Breast epithelium (tissue), 4 donors: ENCODE data around the gene PRKG1. TPM values are rescaled to one million over a fixed set of nuclear protein-coding genes. Genes with fewer than 3 reads are reported as not detected.

Experiments used
- DNase-seq, 2 donors: peaks; one replicate each; pipeline ENCODE4 v3.0.0-alpha.2; 2019; ENCODE audit warnings: low spot score in 2 of 2
- H3K27ac ChIP-seq, 2 donors: fragments of 200-600 bp; sonication (generic) in 1 of 2; one replicate each; pipeline ENCODE4 v1.5.1; 2016 to 2019; ENCODE audit warnings: mild to moderate bottlenecking in 1 of 2
- H3K27me3 ChIP-seq, 2 donors: fragments of 200-600 bp; sonication (generic) in 1 of 2; one replicate each; pipeline versions ENCODE4 v1.5.1 to v1.6.0; 2017 to 2019; ENCODE audit warnings: control low read depth in 1 of 2, mild to moderate bottlenecking in 1 of 2
- H3K36me3 ChIP-seq: fragments of 200-600 bp; one replicate; pipeline ENCODE4 v1.5.1; 2019
- H3K4me1 ChIP-seq, 2 donors: fragments of 200-600 bp; sonication (generic); one replicate each; pipeline ENCODE4 v1.5.1; 2016 to 2019; ENCODE audit warnings: control low read depth in 1 of 2
- H3K4me3 ChIP-seq, 3 donors: fragments of 200-600 bp; sonication (generic); 1 replicate in 2 of 3; 2 replicates in 1 of 3; pipeline ENCODE4 v1.5.1; 2016 to 2019; ENCODE audit warnings: mild to moderate bottlenecking in 3 of 3, moderate library complexity in 2 of 3
- H3K9me3 ChIP-seq, 2 donors: fragments of 200-600 bp; sonication (generic) in 1 of 2; one replicate each; pipeline ENCODE4 v1.5.1; 2016 to 2019; ENCODE audit warnings: control low read depth in 1 of 2
- CTCF ChIP-seq, 3 donors: fragments of 450-650 bp; IDR thresholded peaks; one replicate each; pipeline ENCODE4 v1.5.1; 2016 to 2017; ENCODE audit warnings: antibody characterized with exemption in 3 of 3, mild to moderate bottlenecking in 3 of 3, moderate library complexity in 3 of 3
- POLR2A ChIP-seq: fragments of 450-650 bp; IDR thresholded peaks from one replicate; pipeline ENCODE4 v1.6.1; 2016; ENCODE audit warnings: antibody characterized with exemption, mild to moderate bottlenecking, moderate library complexity
- POLR2AphosphoS5 ChIP-seq, 3 donors: sonication (generic); formaldehyde crosslinking; IDR thresholded peaks; one replicate each; pipeline ENCODE4 v1.6.1; 2017; ENCODE audit warnings: antibody characterized with exemption in 3 of 3
- intact Hi-C: fragments of 100-400 bp; cut with DNase I; formaldehyde crosslinking; loops from one replicate; pipeline ENCODE4 v1.15.1; 2023; ENCODE audit warnings: low total_unique reads
- total RNA-seq, 3 donors: library from RNA; depleted of rRNA; stranded (reverse); fragments of >200 nt; gene quantifications; one replicate each; pipeline ENCODE4 v1.1.0, GENCODE V29; 2016

Gene PRKG1
- total RNA-seq, 3 donors from 2014 or later, result 10.9 to 36.9 (median 19.7) TPM

DNA sequence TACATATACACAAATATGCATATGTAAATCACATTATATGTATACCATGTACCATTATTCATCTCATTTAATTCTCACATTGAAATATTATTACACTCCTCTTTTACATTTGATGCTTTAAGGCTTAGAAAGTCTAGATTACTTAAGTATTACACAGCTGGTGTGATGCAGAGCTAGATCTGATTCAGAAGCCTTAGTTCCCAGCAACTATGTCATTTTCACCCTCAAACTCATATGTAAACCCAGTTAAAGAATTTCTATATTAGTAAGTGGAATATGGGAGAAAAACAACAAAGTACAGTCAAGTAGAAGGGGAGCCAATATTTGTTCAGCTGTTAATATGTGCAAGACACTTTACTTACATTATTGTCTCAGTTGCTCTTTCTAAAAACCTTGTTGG lies 699.4 kb downstream of the PRKG1 start:
- no peak for DNase-seq
- no peaks in the 10 kb centered on the region for H3K9me3 ChIP-seq
- no peaks in the 10 kb centered on the region for H3K27me3 ChIP-seq
- TF ChIP-seq POLR2A (no peak), POLR2AphosphoS5 (IDR thresholded peaks at IDR 0.05) (no peak), CTCF (IDR thresholded peaks at IDR 0.05) (no peak)
- no peak overlapping the region for H3K27ac ChIP-seq
- H3K36me3 ChIP-seq, result no peaks in the 10 kb centered on the region
- intact Hi-C loops, result no loop called here
- no peaks in the 10 kb centered on the region for H3K4me1 ChIP-seq
- no peak overlapping the region for H3K4me3 ChIP-seq

DNA sequence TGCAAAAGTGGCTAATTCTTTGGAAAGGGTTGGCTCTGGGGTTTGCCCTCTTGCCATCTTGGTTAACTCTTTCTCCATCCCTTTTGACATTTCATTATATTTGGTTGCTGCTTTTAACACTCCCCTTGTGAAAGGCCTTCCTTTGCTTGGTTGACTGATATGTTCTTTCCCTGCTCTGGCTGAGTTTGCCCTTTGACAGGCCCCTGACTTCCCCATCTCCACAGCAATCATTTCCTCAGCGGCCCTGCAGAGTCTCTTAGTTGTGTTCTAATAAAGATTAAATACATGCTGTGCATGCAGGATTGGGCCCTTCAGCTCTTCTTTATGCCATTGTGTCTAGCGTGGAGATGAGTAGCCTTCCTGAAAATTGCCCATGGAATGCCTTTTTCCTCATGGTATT lies 709.7 kb downstream of the PRKG1 start:
- Histone ChIP-seq H3K36me3 (no peaks in the 10 kb centered on the region), H3K27me3 (no peaks in the 10 kb centered on the region), H3K4me1 (no peaks in the 10 kb centered on the region), H3K27ac (no peak overlapping the region), H3K4me3 (no peak overlapping the region), H3K9me3 (no peaks in the 10 kb centered on the region)
- no peak for TF ChIP-seq CTCF (IDR thresholded peaks at IDR 0.05)
- no peak for TF ChIP-seq POLR2AphosphoS5 (IDR thresholded peaks at IDR 0.05)
- no peak for TF ChIP-seq POLR2A
- no peak for DNase-seq
- intact Hi-C loops, result no loop called here

DNA sequence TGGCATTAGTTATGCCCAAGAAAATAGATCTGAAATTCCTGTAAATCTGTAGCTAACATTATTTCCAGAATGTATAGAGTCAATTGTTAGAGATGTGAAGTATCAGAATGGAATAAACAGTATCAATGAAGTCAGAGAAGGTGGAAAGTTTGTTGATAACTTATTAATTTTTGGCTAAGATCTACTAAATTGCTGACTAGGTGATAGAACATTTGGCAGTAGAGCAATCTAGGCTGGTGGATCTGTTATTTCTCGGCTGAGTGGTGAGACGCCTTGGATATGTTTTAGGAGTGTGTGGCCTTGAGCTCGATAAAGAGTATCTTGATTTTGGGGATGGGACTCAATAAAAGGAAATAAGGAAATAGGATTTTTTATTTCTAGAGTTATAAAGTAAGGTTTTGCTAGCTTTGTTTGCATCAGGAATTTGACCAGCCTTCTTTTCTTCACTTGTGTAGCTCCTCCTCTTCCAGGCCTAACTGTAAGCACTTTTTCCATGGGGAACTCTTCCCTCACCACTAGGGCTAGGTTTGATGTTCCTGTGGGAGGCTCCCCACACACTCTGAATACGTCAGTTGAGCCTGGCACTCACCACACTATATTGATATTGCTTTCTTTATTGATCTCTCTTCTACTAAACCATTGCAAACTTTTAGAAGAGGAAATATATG lies 711.9 kb downstream of the PRKG1 start:
- H3K27me3 ChIP-seq, result no peaks in the 10 kb centered on the region
- no peaks in the 10 kb centered on the region for H3K9me3 ChIP-seq
- no peaks in the 10 kb centered on the region for H3K4me1 ChIP-seq
- H3K4me3 ChIP-seq, result no peak overlapping the region
- DNase-seq, result no peak
- no peak overlapping the region for H3K27ac ChIP-seq
- no peaks in the 10 kb centered on the region for H3K36me3 ChIP-seq
- no peak for TF ChIP-seq CTCF (IDR thresholded peaks at IDR 0.05)
- TF ChIP-seq POLR2A, result no peak
- no peak for TF ChIP-seq POLR2AphosphoS5 (IDR thresholded peaks at IDR 0.05)
- intact Hi-C loops, result no loop called here

- Histone ChIP-seq H3K4me3 (no peak overlapping the region), H3K9me3 (no peaks in the 10 kb centered on the region), H3K4me1 (no peaks in the 10 kb centered on the region), H3K36me3 (no peaks in the 10 kb centered on the region), H3K27ac (no peak overlapping the region), H3K27me3 (no peaks in the 10 kb centered on the region)
- no peak for TF ChIP-seq CTCF (IDR thresholded peaks at IDR 0.05)
- no peak for TF ChIP-seq POLR2AphosphoS5 (IDR thresholded peaks at IDR 0.05)
- TF ChIP-seq POLR2A, result no peak
- DNase-seq, result no peak
- intact Hi-C loops, result no loop called here
Observed at GRCh38 chr10:51786684-51787035, 712.4 kb downstream of the PRKG1 start.

- intact Hi-C loops, result no loop called here
- Histone ChIP-seq H3K4me3 (no peak overlapping the region), H3K36me3 (no peaks in the 10 kb centered on the region), H3K4me1 (no peaks in the 10 kb centered on the region), H3K27ac (no peak overlapping the region), H3K9me3 (peaks cover 0 to 11% of the 10 kb centered on the region in 2 donors), H3K27me3 (no peaks in the 10 kb centered on the region)
- TF ChIP-seq CTCF (IDR thresholded peaks at IDR 0.05), result no peak
- TF ChIP-seq POLR2AphosphoS5 (IDR thresholded peaks at IDR 0.05), result no peak
- TF ChIP-seq POLR2A, result no peak
- DNase-seq, result no peak
Observed at GRCh38 chr10:51788273-51788672, 714.0 kb downstream of the PRKG1 start.
